ENCODE measurements around the gene NAP1L4. TPM values are rescaled to one million over a fixed set of nuclear protein-coding genes. Genes with fewer than 3 reads are reported as not detected.

The NAP1L4 gene
- total and polyA plus RNA-seq, 2 of the 8 experiments (the other 6 are each of a cell fraction or from before 2014, with no cell fraction given), result 75.8 to 194 TPM

- Histone ChIP-seq H3K9me3 (ENCODE audit: insufficient read depth in 2 of 2, low read depth in 1 of 2, low read length in 1 of 2) (no peaks in the 10 kb centered on the region), H3K27ac (ENCODE audit: low read depth, low read length) (peak overlapping the region; percentile 90), H2BK12ac (ENCODE audit: low read depth, low read length) (no peak overlapping the region), H4K20me1 (replicated peaks in 1 of 2; ENCODE audit: control insufficient read depth in 1 of 2, insufficient read depth in 2 of 2, low read length in 2 of 2) (peaks cover 11 to 20% of the 10 kb centered on the region in 2 experiments), H3K36me3 (ENCODE audit: control insufficient read depth in 2 of 4, insufficient read depth in 4 of 4, low read length in 3 of 4) (no peaks in the 10 kb centered on the region; a peak in 1 of 8 replicates), H3K9ac (replicated peaks in 1 of 4; ENCODE audit: extremely low read depth in 1 of 4, low read depth in 3 of 4, low read length in 3 of 4) (peak overlapping the region; percentile 86 to 98 (median 93)), H3K56ac (replicated peaks; ENCODE audit: insufficient read length, low read depth, low read length) (no peak overlapping the region), H3K79me1 (ENCODE audit: low read depth, low read length) (peaks cover 10% of the 10 kb centered on the region), H4K91ac (replicated peaks; ENCODE audit: insufficient read length, low read length) (no peak overlapping the region), H2AK5ac (ENCODE audit: low read depth, low read length) (no peak overlapping the region), H2BK120ac (replicated peaks; ENCODE audit: low read depth, low read length) (no peak overlapping the region), H3K18ac (ENCODE audit: extremely low read depth, low read length) (peak overlapping the region; percentile 15; the same call in 1 of the 2 replicates), H4K8ac (ENCODE audit: extremely low read depth, insufficient read depth, low read length) (peak overlapping the region; percentile 98; the same call in 1 of the 2 replicates), H3K4ac (replicated peaks; ENCODE audit: insufficient read length, low read depth, low read length) (no peak overlapping the region), H2BK20ac (ENCODE audit: low read length) (no peak overlapping the region), H2AFZ (ENCODE audit: low read length) (no peak overlapping the region), H3K4me2 (ENCODE audit: insufficient read depth in 1 of 2, low read depth in 2 of 2, low read length in 2 of 2) (peak overlapping the region; percentile 77 to 88), H2BK15ac (ENCODE audit: low read length) (no peak overlapping the region), H3K4me3 (ENCODE audit: extremely low read depth in 1 of 4, insufficient read depth in 2 of 4, low read depth in 3 of 4, low read length in 4 of 4) (peak overlapping the region; percentile 76 to 89 (median 86)), H4K5ac (ENCODE audit: insufficient read length, low read depth, low read length) (peak overlapping the region; percentile 53), H3K79me2 (ENCODE audit: control insufficient read depth in 1 of 2, insufficient read depth in 2 of 2, low read length in 2 of 2) (peaks cover 46 to 50% of the 10 kb centered on the region in 2 experiments), H3K27me3 (replicated peaks in 1 of 4; ENCODE audit: control insufficient read depth in 3 of 4, extremely low read depth in 1 of 4, insufficient read depth in 3 of 4, low read length in 3 of 4) (no peaks in the 10 kb centered on the region), H3K23me2 (ENCODE audit: low read depth, low read length) (peaks cover 11% of the 10 kb centered on the region), H3K14ac (ENCODE audit: insufficient read length) (no peak overlapping the region), H2BK5ac (ENCODE audit: low read depth, low read length) (peak overlapping the region; percentile 81; the same call in 1 of the 2 replicates), H3K23ac (ENCODE audit: insufficient read length) (no peak overlapping the region), H3K4me1 (replicated peaks in 1 of 4; ENCODE audit: control insufficient read depth in 3 of 4, insufficient read depth in 4 of 4, low read length in 3 of 4) (peaks cover 6 to 18% (median 8%) of the 10 kb centered on the region in 4 experiments)
- ChIA-PET POLR2A (ENCODE audit: partially characterized antibody) (interaction anchor here (0.6 to 4.0 kb wide), 24 partner anchors 8 to 432 kb away, joined by 3 to 28 read pairs (median 4); partner anchors contain the start of genes CARS1 and PHLDA2), CTCF (ENCODE audit: partially characterized antibody) (interaction anchor here (0.8 kb wide), 1 partner anchor 16 kb away, joined by 4 read pairs; no protein-coding TSS in a partner anchor)
- FAIRE-seq (no peak), DNase-seq (ENCODE audit: low read depth in 1 of 2, low spot score in 2 of 2) (no peak)
- WGBS, 2 experiments (ENCODE audit: extremely low coverage in 1 of 2, insufficient coverage in 1 of 2, insufficient read length in 1 of 2, insufficient replicate concordance in 2 of 2, low coverage in 1 of 2, low lambda C conversion rate in 2 of 2, missing lambda C conversion rate in 1 of 2), result 2% methylated on average over 33 of the region's 79 CpGs; no CpG with 5 or more reads in 1 of the 2 experiments
- TF ChIP-seq HDAC2 (IDR thresholded peaks at IDR 0.05; ENCODE audit: borderline replicate concordance in 1 of 2, low read depth in 2 of 2, low read length in 2 of 2) (peak in 1 of 2 experiments; percentile 93; a peak in 1 of 4 replicates), MAFK (IDR thresholded peaks at IDR 0.05; ENCODE audit: low read depth, low read length) (no peak), CREB1 (IDR thresholded peaks at IDR 0.05) (no peak), USF2 (IDR thresholded peaks at IDR 0.05; ENCODE audit: low read length) (no peak), CBX8 (IDR thresholded peaks at IDR 0.05; ENCODE audit: borderline replicate concordance, low read depth, low read length) (no peak), KDM4A (IDR thresholded peaks at IDR 0.05; ENCODE audit: low read depth, low read length, severe bottlenecking) (no peak), POU5F1 (IDR thresholded peaks at IDR 0.05; ENCODE audit: low read depth, low read length) (no peak), CEBPB (IDR thresholded peaks at IDR 0.05; ENCODE audit: low read depth, low read length) (no peak), TAF7 (optimal IDR thresholded peaks at IDR 0.05; ENCODE audit: borderline replicate concordance, low read depth, low read length) (no peak), TAF1 (IDR thresholded peaks at IDR 0.05; ENCODE audit: low read depth, low read length) (no peak; the same call in 1 of the 2 replicates)
Measured at GRCh38 chr11:2991452-2992233, 486 bp downstream of the NAP1L4 start.

All from H1 (cell line).